HepG2 (cell line): Measurements from ENCODE around the gene TMEM14A. TPM values are rescaled to one million over a fixed set of nuclear protein-coding genes. Genes with fewer than 3 reads are reported as not detected.

ENCODE experiments used
- ATAC-seq: fragments of 200-7000 bp; cut with Tn5 transposase; 3 replicates; pipeline ENCODE4 v1.9.1; 2020; ENCODE audit warnings: mild to moderate bottlenecking, moderate library complexity
- BruUV-seq: library from RNA; stranded (reverse); fragments of 400-500 nt; replicated peaks from 2 replicates; lab custom pipeline; 2021; lab: Mats Ljungman, UMichigan
- CTCF ChIA-PET: fragments of 300-600 bp; formaldehyde crosslinking; extraction: SDS; loops from one replicate; lab custom pipeline; 2021; ENCODE audit warnings: low total read pairs, inconsistent platforms, low intra/inter-chr PET ratio; lab: Yijun Ruan, JAX
- POLR2A ChIA-PET: fragments of 350-600 bp; sonication (Branson Sonifier 250); formaldehyde crosslinking; loops from one replicate; lab custom pipeline; 2020; ENCODE audit warnings: antibody characterized with exemption, inconsistent platforms; lab: Yijun Ruan, JAX
- DNase-seq: peaks from one replicate; pipeline ENCODE4 v3.0.0-alpha.2; 2015; ENCODE audit warnings: low spot score
- FAIRE-seq: peaks from 3 replicates; lab custom pipeline; 2011; peaks lifted over from hg19 to GRCh38; lab: Jason Lieb, UNC
- H2AFZ ChIP-seq: one replicate; pipeline ENCODE4 v1.6.1; 2011; ENCODE audit warnings: low read length, inconsistent platforms
- H3K27ac ChIP-seq: fragments of 300-600 bp; 3 replicates; pipeline ENCODE4 v1.8.0; 2011; ENCODE audit warnings: mixed run types, mild to moderate bottlenecking, mixed read lengths, low read length, inconsistent platforms; ENCODE audit not compliant: insufficient read depth; ENCODE audit errors: extremely low read length
- H3K27me3 ChIP-seq, 2 experiments: fragments of 200-600 bp in 1 of 2; 2 replicates in 1 of 2; 3 replicates in 1 of 2; pipeline versions ENCODE4 v1.6.0 to v1.8.0; 2011; ENCODE audit warnings: low read length in 2 of 2, mild to moderate bottlenecking in 2 of 2, moderate library complexity in 2 of 2, inconsistent platforms in 1 of 2; ENCODE audit not compliant: insufficient read depth in 2 of 2, control insufficient read depth in 1 of 2
- H3K36me3 ChIP-seq, 2 experiments: fragments of 200-600 bp in 1 of 2; replicated peaks in 1 of 2; 2 replicates in 1 of 2; 3 replicates in 1 of 2; pipeline versions ENCODE4 v1.5.1 to v1.8.0; 2011; ENCODE audit warnings: low read length in 2 of 2, inconsistent platforms in 1 of 2; ENCODE audit not compliant: insufficient read depth in 2 of 2, control insufficient read depth in 1 of 2
- H3K4me1 ChIP-seq: 2 replicates; pipeline ENCODE4 v1.5.1; 2012; ENCODE audit warnings: low read length, inconsistent platforms; ENCODE audit not compliant: insufficient read depth
- H3K4me2 ChIP-seq: 2 replicates; pipeline ENCODE4 v1.6.0; 2011; ENCODE audit warnings: low read depth, low read length, inconsistent platforms
- H3K4me3 ChIP-seq, 3 experiments: fragments of 200-600 bp in 1 of 3; sonication (generic), shearing (Covaris generic) in 1 of 3; replicated peaks in 1 of 3; 2 replicates each; pipeline ENCODE4 v1.5.1; 2011 to 2016; ENCODE audit warnings: low read length in 3 of 3, inconsistent platforms in 2 of 3, low read depth in 2 of 3, mild to moderate bottlenecking in 2 of 3, control low read depth in 1 of 3, mixed read lengths in 1 of 3; ENCODE audit not compliant: insufficient read depth in 1 of 3
- H3K79me2 ChIP-seq: one replicate; pipeline ENCODE4 v1.6.1; 2011; ENCODE audit warnings: low read length, inconsistent platforms; ENCODE audit not compliant: insufficient read depth
- H3K9ac ChIP-seq: 2 replicates; pipeline ENCODE4 v1.6.0; 2011; ENCODE audit warnings: mild to moderate bottlenecking, low read depth, low read length, inconsistent platforms; ENCODE audit not compliant: insufficient read depth
- H3K9me3 ChIP-seq: 2 replicates; pipeline ENCODE4 v1.5.1; 2012; ENCODE audit warnings: mild to moderate bottlenecking, low read length
- H4K20me1 ChIP-seq: 2 replicates; pipeline ENCODE4 v1.6.0; 2011; ENCODE audit warnings: inconsistent platforms, mild to moderate bottlenecking, low read length, moderate library complexity; ENCODE audit not compliant: insufficient read depth
- BRF2 ChIP-seq: sonication (generic); formaldehyde crosslinking; IDR thresholded peaks from 2 replicates; pipeline ENCODE4 v1.8.1; 2022; ENCODE audit warnings: mild to moderate bottlenecking, missing genetic modification reagents
- CHD2 ChIP-seq: IDR thresholded peaks from 2 replicates; pipeline ENCODE4 v1.6.1; 2011; ENCODE audit warnings: low read depth, low read length, improper control_type of control experiment
- MYNN ChIP-seq: sonication (generic); formaldehyde crosslinking; IDR thresholded peaks from 2 replicates; pipeline ENCODE4 v1.4.0; 2020; ENCODE audit warnings: mild to moderate bottlenecking, low read depth, missing genetic modification reagents
- POGZ ChIP-seq: sonication (generic); formaldehyde crosslinking; IDR thresholded peaks from 2 replicates; pipeline ENCODE4 v1.4.0; 2020; ENCODE audit warnings: mild to moderate bottlenecking, missing genetic modification reagents
- RFX5 ChIP-seq: IDR thresholded peaks from 2 replicates; pipeline ENCODE4 v1.6.1; 2011; ENCODE audit warnings: low read depth, low read length, improper control_type of control experiment
- SNAPC5 ChIP-seq: sonication (generic); formaldehyde crosslinking; IDR thresholded peaks from 2 replicates; pipeline ENCODE4 v1.8.1; 2023; ENCODE audit warnings: mild to moderate bottlenecking, missing genetic modification reagents, borderline replicate concordance
- ZGPAT ChIP-seq: IDR thresholded peaks from 2 replicates; pipeline ENCODE4 v1.6.1; 2016; ENCODE audit warnings: mild to moderate bottlenecking
- ZNF567 ChIP-seq: sonication (generic); formaldehyde crosslinking; IDR thresholded peaks from 2 replicates; pipeline ENCODE4 v1.8.1; 2023; ENCODE audit warnings: mild to moderate bottlenecking, missing genetic modification reagents, borderline replicate concordance
- ZNF775 ChIP-seq: sonication (generic); formaldehyde crosslinking; IDR thresholded peaks from 2 replicates; pipeline ENCODE4 v1.4.0; 2020; ENCODE audit warnings: missing genetic modification reagents, mild to moderate bottlenecking, moderate library complexity, borderline replicate concordance
- WGBS: methylation state at CpG from one replicate; pipeline ENCODE4 v1.1.6; 2017; ENCODE audit warnings: low lambda C conversion rate; 5-methylcytosine and 5-hydroxymethylcytosine counted together
- in situ Hi-C: cut with HindIII; loops from 2 replicates; pipeline ENCODE4 v1.10.0; 2017; ENCODE audit warnings: low pct_unique_long_range_greater_than_20kb; ENCODE audit not compliant: extremely low pct_ligation_motif_present
- intact Hi-C: fragments of 100-400 bp; cut with micrococcal nuclease; formaldehyde crosslinking; loops from one replicate; pipeline ENCODE4 v1.10.0; 2022; ENCODE audit not compliant: unreplicated experiment
- polyA plus RNA-seq, 8 experiments: library from polyadenylated mRNA; depleted of rRNA in 3 of 8; stranded (reverse) in 7 of 8; unstranded in 1 of 8; fragments of >200 nt; fragmentation: Illumina TruSeq in 4 of 8; extraction: Trizol in 4 of 8; gene quantifications; 2 replicates each; pipeline versions ENCODE4 v1.2.1 to v1.2.3, GENCODE V29; 2011 to 2016; ENCODE audit warnings: low read depth in 4 of 8, missing spikeins in 1 of 8, mixed read lengths in 1 of 8; ENCODE audit not compliant: insufficient read depth in 1 of 8
- total RNA-seq, 5 experiments: library from RNA; depleted of rRNA; stranded (reverse); fragments of >200 nt; fragmentation: Illumina TruSeq; extraction: Trizol; gene quantifications; 2 replicates each; pipeline ENCODE4 v1.2.3, GENCODE V29; 2016; ENCODE audit warnings: low read depth in 1 of 5

The TMEM14A gene
- total and polyA plus RNA-seq, 2 of the 13 experiments (the other 11 are each of a cell fraction or from before 2014, with no cell fraction given): 24.6 to 73.7 TPM

- Histone ChIP-seq H3K9me3 (no peaks in the 10 kb centered on the region), H3K79me2 (no peaks in the 10 kb centered on the region), H2AFZ (no peak overlapping the region), H3K9ac (no peak overlapping the region), H3K27ac (peak overlapping the region; percentile 94), H3K4me3 (no peak overlapping the region), H3K4me1 (peaks cover 70% of the 10 kb centered on the region), H3K4me2 (no peak overlapping the region), H3K27me3 (no peaks in the 10 kb centered on the region), H4K20me1 (no peaks in the 10 kb centered on the region), H3K36me3 (no peaks in the 10 kb centered on the region)
- TF ChIP-seq BRF2 (CRISPR knock-in tag) (no peak), POGZ (CRISPR knock-in tag) (0 out of 2 replicates have a peak, but pooled peaks have one; percentile 25), CHD2 (no peak), ZNF775 (CRISPR knock-in tag) (no peak), MYNN (CRISPR knock-in tag) (no peak), ZNF567 (no peak), SNAPC5 (CRISPR knock-in tag) (no peak), RFX5 (no peak), ZGPAT (CRISPR knock-in tag) (0 out of 2 replicates have a peak, but pooled peaks have one; percentile 19)
- ATAC-seq (no peak), DNase-seq (no peak), FAIRE-seq (no peak)
- POLR2A ChIA-PET: interaction anchor here (1.6 kb wide), 1 partner anchor 11 kb away, joined by 3 read pairs; no protein-coding TSS in a partner anchor
- intact Hi-C loops (loop anchor here (5.0 to 10.0 kb wide), 2 partner anchors 34 to 187 kb away; partner anchors contain the start of gene GSTA2), in situ Hi-C loops (no loop called here)
- WGBS: 97% methylated on average over 2 of the region's 2 CpGs
- CTCF ChIA-PET: no interaction called here
- no TSS peak for BruUV-seq
These were observed 57.0 kb downstream of the TMEM14A start for GRCh38 chr6:52727908-52728307.
